ENCODE results near the gene GRM2. TPM values are rescaled to one million over a fixed set of nuclear protein-coding genes. Genes with fewer than 3 reads are reported as not detected.

The GRM2 gene
- total RNA-seq, 1 experiment from 2014 or later = 1.9 TPM

DNA sequence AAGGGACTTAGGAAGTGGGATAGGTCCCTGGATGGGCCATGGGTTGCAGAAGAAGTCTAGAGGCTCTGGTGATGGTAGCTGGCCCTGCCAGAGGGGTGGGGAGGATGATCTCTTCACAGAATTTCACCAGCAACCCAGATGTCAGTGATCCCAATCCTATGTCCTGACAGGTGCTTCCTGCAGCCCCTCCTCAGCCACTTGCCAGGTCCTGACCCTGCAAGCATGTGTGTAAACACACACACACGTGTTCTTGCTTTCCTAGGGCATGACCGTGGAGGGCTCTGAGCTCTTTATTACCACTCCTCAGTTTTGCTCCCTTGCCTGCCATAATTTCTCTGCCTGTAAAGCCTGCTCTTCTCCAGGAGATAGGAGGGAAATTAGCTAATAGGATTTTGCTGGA, 23.3 kb upstream of the GRM2 start:
- Histone ChIP-seq H2BK12ac (ENCODE audit: insufficient read length, low read depth, low read length) (no peak overlapping the region), H3K79me2 (ENCODE audit: insufficient read depth, low read length) (no peaks in the 10 kb centered on the region), H3K56ac (ENCODE audit: insufficient read length, low read depth, low read length) (no peak overlapping the region), H3K27ac (ENCODE audit: insufficient read length, low read depth, low read length) (no peak overlapping the region), H2BK15ac (ENCODE audit: low read depth, low read length) (no peak overlapping the region), H3K14ac (ENCODE audit: insufficient read depth, low read length) (no peak overlapping the region), H3K4ac (ENCODE audit: low read depth, low read length) (no peak overlapping the region), H4K8ac (replicated peaks; ENCODE audit: insufficient read length, low read depth, low read length) (no peak overlapping the region), H3K4me2 (ENCODE audit: insufficient read depth, insufficient read length, low read length) (no peak overlapping the region), H3K27me3 (ENCODE audit: insufficient read depth, low read length) (no peaks in the 10 kb centered on the region), H4K20me1 (ENCODE audit: control insufficient read depth, insufficient read depth, insufficient read length) (no peaks in the 10 kb centered on the region), H3K4me1 (ENCODE audit: insufficient read depth, low read length) (no peaks in the 10 kb centered on the region; the same call in 1 of the 2 replicates), H4K5ac (ENCODE audit: insufficient read length, low read depth, low read length) (no peak overlapping the region), H3K18ac (ENCODE audit: insufficient read length, low read depth, low read length) (no peak overlapping the region), H3T11ph (ENCODE audit: low read length) (no peak overlapping the region), H3K9ac (ENCODE audit: extremely low read depth, insufficient read length, low read length) (no peak overlapping the region), H2AK5ac (ENCODE audit: insufficient read length, low read length) (no peak overlapping the region), H3K79me1 (ENCODE audit: insufficient read depth, low read depth, low read length, poor library complexity, severe bottlenecking) (no peaks in the 10 kb centered on the region), H3K23ac (ENCODE audit: insufficient read length, low read depth, low read length) (no peak overlapping the region), H2BK120ac (ENCODE audit: low read depth, low read length, poor library complexity, severe bottlenecking) (no peak overlapping the region), H2BK20ac (ENCODE audit: low read depth, low read length, poor library complexity, severe bottlenecking) (no peak overlapping the region), H3K23me2 (ENCODE audit: insufficient read length, low read depth, low read length, poor library complexity, severe bottlenecking) (no peaks in the 10 kb centered on the region), H3K9me3 (ENCODE audit: control insufficient read depth, low read depth, low read length) (no peaks in the 10 kb centered on the region), H4K91ac (ENCODE audit: insufficient read length, low read depth, low read length) (no peak overlapping the region), H2AFZ (ENCODE audit: low read length) (no peak overlapping the region), H2BK5ac (ENCODE audit: insufficient read length, low read length) (no peak overlapping the region)
- TF ChIP-seq, protein P1, sequence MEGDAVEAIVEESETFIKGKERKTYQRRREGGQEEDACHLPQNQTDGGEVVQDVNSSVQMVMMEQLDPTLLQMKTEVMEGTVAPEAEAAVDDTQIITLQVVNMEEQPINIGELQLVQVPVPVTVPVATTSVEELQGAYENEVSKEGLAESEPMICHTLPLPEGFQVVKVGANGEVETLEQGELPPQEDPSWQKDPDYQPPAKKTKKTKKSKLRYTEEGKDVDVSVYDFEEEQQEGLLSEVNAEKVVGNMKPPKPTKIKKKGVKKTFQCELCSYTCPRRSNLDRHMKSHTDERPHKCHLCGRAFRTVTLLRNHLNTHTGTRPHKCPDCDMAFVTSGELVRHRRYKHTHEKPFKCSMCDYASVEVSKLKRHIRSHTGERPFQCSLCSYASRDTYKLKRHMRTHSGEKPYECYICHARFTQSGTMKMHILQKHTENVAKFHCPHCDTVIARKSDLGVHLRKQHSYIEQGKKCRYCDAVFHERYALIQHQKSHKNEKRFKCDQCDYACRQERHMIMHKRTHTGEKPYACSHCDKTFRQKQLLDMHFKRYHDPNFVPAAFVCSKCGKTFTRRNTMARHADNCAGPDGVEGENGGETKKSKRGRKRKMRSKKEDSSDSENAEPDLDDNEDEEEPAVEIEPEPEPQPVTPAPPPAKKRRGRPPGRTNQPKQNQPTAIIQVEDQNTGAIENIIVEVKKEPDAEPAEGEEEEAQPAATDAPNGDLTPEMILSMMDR (conservative IDR thresholded peaks at IDR 0.05) = no peak
- peaks cover 16 to 17% of the 10 kb centered on the region in 2 experiments for H3K4me1 Mint-ChIP-seq
- DNase-seq = no peak
- H3K36me3 Mint-ChIP-seq (ENCODE audit: insufficient read depth in 1 of 3, low read depth in 3 of 3) = peaks cover 0 to 11% (median 0%) of the 10 kb centered on the region in 3 experiments; a peak in 3 of 7 replicates
- H3K27ac Mint-ChIP-seq = no peak overlapping the region; a peak in 1 of 7 replicates
- H3K27me3 Mint-ChIP-seq (ENCODE audit: low read depth) = no peaks in the 10 kb centered on the region; the same call in 1 of the 2 replicates
- no peak overlapping the region for H3K4me3 Mint-ChIP-seq
- WGBS (ENCODE audit: extremely low coverage, insufficient read length, low lambda C conversion rate) = no CpG with 5 or more reads among the region's 2 CpGs
- H3K9me3 Mint-ChIP-seq = no peaks in the 10 kb centered on the region
